GM10248 (cell line): ENCODE results near the gene ADGRG3.

Source experiments
- CTCF ChIA-PET: fragments of 300-600 bp; sonication (Branson Sonifier 250); formaldehyde crosslinking; extraction: SDS; loops from one replicate; lab custom pipeline; 2021; ENCODE audit warnings: antibody characterized with exemption; lab: Yijun Ruan, JAX
- POLR2A ChIA-PET: fragments of 350-650 bp; sonication (Branson Sonifier 250); formaldehyde crosslinking; extraction: SDS; loops from one replicate; lab custom pipeline; 2020; ENCODE audit warnings: antibody characterized with exemption; lab: Yijun Ruan, JAX
- DNase-seq: peaks from one replicate; pipeline ENCODE4 v3.0.0; 2012; ENCODE audit errors: extremely low spot score
- CTCF ChIP-seq: IDR thresholded peaks from 2 replicates; pipeline ENCODE4 v1.5.1; 2012; ENCODE audit warnings: mild to moderate bottlenecking, low read depth; ENCODE audit errors: extremely low read depth, missing control alignments, control extremely low read depth

ADGRG3 gene

DNA sequence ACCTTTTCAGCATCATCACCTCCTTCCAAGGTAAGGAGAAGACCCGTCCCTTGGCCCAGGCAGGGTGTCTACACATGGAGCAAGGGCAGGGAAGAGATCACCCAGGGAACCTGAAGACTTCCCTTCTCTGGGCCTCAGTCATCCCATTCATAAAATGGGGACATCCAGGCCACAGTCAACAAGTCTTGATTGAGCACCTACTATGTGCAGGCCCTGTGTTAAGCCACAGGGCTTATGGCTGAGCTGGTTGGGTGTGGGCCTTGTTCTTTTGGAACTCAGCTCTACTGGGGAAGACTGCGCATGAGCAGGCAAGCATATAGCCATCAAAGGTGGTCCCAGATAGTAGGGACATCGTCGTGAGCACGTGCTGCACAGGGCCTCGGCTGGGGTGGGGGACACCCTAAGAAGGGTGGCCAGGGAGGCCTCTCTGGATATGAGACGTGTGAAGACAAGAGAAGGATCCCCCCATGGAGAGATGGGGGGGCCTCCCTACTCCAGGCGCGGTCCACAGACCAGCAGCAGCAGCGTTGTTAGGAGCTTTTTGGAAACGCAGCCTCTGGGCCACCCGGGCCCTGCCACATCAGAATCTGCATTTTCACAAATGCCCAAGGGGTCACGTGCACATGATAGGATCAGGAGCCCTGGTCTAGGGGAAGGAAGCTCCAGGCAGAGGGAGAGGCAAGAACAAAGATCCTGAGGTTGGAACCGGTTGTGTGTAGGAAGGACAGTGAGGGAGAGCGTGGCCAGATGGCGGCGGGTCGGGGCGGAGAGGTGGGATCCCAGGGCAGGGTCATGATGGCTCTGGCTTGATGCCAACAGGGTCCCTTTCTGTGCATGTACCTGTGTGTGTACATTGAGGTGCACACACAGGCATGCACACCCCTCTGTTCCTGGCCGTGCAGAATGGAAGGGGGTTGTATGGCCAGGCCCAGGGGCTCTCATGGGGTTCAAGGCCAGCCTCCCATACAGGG is 5.9 kb upstream of the ADGRG3 start:
- POLR2A ChIA-PET = no interaction called here
- no peak for TF ChIP-seq CTCF
- DNase-seq = no peak
- CTCF ChIA-PET = interaction anchor here (1.0 to 4.6 kb wide), 4 partner anchors 9 to 86 kb away, joined by 4 to 26 read pairs (median 8); no protein-coding TSS in a partner anchor

- TF ChIP-seq CTCF = no peak
- no peak for DNase-seq
- POLR2A ChIA-PET = no interaction called here
- CTCF ChIA-PET = interaction anchor here (4.6 kb wide), 1 partner anchor 15 kb away, joined by 26 read pairs; no protein-coding TSS in a partner anchor
Observed at GRCh38 chr16:57663436-57663835, 4.7 kb upstream of the ADGRG3 start.

GRCh38 chr16:57663917-57664661 is 4.0 kb upstream of the ADGRG3 start:
- POLR2A ChIA-PET = no interaction called here
- DNase-seq = no peak
- TF ChIP-seq CTCF = no peak
- CTCF ChIA-PET = interaction anchor here (0.6 to 4.6 kb wide), 3 partner anchors 15 to 87 kb away, joined by 3 to 26 read pairs (median 4); no protein-coding TSS in a partner anchor

GRCh38 chr16:57664662-57665025 is 3.5 kb upstream of the ADGRG3 start:
- TF ChIP-seq CTCF = no peak
- ChIA-PET CTCF (interaction anchor here (0.6 to 4.6 kb wide), 3 partner anchors 16 to 88 kb away, joined by 3 to 26 read pairs (median 4); no protein-coding TSS in a partner anchor), POLR2A (no interaction called here)
- DNase-seq = no peak

DNA sequence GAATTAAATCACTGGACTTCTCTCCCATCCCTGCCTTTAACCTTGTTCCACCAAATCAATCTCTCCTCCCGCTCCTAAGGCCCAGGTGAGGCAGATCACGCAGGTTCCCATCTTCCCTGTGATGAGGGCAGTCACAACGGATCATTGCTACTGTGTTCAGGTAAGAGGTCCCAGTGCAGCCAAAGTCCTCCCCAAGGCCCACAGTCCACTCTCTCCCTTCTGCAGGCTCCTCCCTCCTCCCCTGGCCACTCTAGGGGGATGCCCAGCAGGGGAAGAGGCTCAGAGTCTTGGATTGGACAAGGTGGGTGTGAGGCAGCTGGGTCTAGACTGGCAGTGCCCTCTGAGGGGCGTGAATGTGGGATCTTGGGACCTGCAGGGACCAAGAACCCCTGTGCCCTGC is 2.6 kb upstream of the ADGRG3 start:
- ChIA-PET POLR2A (no interaction called here), CTCF (interaction anchor here (1.0 to 1.8 kb wide), 3 partner anchors 17 to 89 kb away, joined by 3 to 4 read pairs (median 4); no protein-coding TSS in a partner anchor)
- TF ChIP-seq CTCF = no peak
- no peak for DNase-seq
